Measurements from ENCODE around the gene PNKD.

DNA sequence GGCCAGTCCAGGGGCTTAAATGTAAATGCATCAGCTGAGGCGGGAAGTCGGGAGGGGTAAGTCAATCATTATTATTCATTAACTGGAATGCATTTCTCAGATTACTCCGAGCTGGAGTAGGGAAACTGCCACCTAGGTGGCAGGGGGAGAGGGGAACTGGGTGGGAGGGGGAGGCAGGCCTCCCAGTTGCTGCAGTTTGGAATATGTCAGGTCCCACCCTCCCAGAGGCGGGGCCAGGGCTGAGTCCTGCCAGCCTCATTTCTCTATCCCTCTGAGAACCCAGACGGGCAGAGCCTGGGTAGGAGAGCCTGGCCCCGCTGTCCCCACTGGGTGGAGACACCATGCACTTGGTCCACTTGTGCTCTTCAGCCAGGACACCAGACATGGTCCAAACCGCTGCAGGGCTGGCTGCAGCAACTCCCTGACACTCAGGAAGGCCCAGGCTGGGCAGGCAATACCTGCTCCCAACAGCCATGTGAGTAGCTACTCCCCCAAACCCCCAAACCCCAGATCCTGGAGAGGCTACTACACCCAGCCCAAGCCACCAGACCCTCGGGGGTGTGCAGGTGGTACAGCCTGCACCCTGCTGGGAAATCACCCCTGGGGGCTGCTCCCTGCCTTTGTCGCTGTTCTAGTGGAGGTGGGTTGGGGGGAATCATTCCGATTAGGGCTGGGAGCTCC lies 9.4 kb upstream of the PNKD start, which contains the start of gene GPBAR1:
- TF ChIP-seq, protein P1, sequence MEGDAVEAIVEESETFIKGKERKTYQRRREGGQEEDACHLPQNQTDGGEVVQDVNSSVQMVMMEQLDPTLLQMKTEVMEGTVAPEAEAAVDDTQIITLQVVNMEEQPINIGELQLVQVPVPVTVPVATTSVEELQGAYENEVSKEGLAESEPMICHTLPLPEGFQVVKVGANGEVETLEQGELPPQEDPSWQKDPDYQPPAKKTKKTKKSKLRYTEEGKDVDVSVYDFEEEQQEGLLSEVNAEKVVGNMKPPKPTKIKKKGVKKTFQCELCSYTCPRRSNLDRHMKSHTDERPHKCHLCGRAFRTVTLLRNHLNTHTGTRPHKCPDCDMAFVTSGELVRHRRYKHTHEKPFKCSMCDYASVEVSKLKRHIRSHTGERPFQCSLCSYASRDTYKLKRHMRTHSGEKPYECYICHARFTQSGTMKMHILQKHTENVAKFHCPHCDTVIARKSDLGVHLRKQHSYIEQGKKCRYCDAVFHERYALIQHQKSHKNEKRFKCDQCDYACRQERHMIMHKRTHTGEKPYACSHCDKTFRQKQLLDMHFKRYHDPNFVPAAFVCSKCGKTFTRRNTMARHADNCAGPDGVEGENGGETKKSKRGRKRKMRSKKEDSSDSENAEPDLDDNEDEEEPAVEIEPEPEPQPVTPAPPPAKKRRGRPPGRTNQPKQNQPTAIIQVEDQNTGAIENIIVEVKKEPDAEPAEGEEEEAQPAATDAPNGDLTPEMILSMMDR (IDR thresholded peaks at IDR 0.05; ENCODE audit: poor library complexity) = peak; percentile 8
- TF ChIP-seq EZH2 (IDR thresholded peaks at IDR 0.05; ENCODE audit: borderline replicate concordance) = no peak

All from hepatocyte (in vitro differentiated cells).